Measurements from ENCODE around the gene ZNF613.
"Not testable (repeated sequence)": the region's sequence is repeated elsewhere in the genome, so short reads cannot be mapped to it uniquely, and the experiment has no call there.

Gene ZNF613

GRCh38 chr19:51915324-51915867, 11.9 kb upstream of the ZNF613 start:
- peaks cover 3% of the 10 kb centered on the region for H3K36me3 Mint-ChIP-seq (ENCODE audit: low read depth)
- H3K27ac Mint-ChIP-seq = no peak overlapping the region
- peaks cover 64% of the 10 kb centered on the region for H3K9me3 Mint-ChIP-seq
- H3K27me3 Mint-ChIP-seq (ENCODE audit: low read depth) = no peaks in the 10 kb centered on the region
- no peaks in the 10 kb centered on the region for H3K4me1 Mint-ChIP-seq (ENCODE audit: low read depth)
- H3K4me3 Mint-ChIP-seq = no peak overlapping the region

GRCh38 chr19:51916167-51916566, 11.1 kb upstream of the ZNF613 start:
- no peaks in the 10 kb centered on the region for H3K4me1 Mint-ChIP-seq (ENCODE audit: low read depth)
- H3K4me3 Mint-ChIP-seq = no peak overlapping the region
- H3K36me3 Mint-ChIP-seq (ENCODE audit: low read depth) = peaks cover 3% of the 10 kb centered on the region
- H3K27ac Mint-ChIP-seq = no peak overlapping the region
- H3K9me3 Mint-ChIP-seq = peaks cover 69% of the 10 kb centered on the region
- H3K27me3 Mint-ChIP-seq (ENCODE audit: low read depth) = no peaks in the 10 kb centered on the region

GRCh38 chr19:51919606-51920005, 7.7 kb upstream of the ZNF613 start:
- peaks cover 11% of the 10 kb centered on the region for H3K36me3 Mint-ChIP-seq (ENCODE audit: low read depth)
- no peak overlapping the region for H3K4me3 Mint-ChIP-seq
- H3K9me3 Mint-ChIP-seq = peaks cover 74% of the 10 kb centered on the region
- H3K27me3 Mint-ChIP-seq (ENCODE audit: low read depth) = no peaks in the 10 kb centered on the region
- H3K4me1 Mint-ChIP-seq (ENCODE audit: low read depth) = no peaks in the 10 kb centered on the region
- H3K27ac Mint-ChIP-seq = no peak overlapping the region

GRCh38 chr19:51921949-51922348, 5.3 kb upstream of the ZNF613 start:
- peaks cover 14% of the 10 kb centered on the region for H3K36me3 Mint-ChIP-seq (ENCODE audit: low read depth)

GRCh38 chr19:51926426-51926783, 867 bp upstream of the ZNF613 start:
- H3K27ac Mint-ChIP-seq = peak overlapping the region; percentile 92
- H3K4me1 Mint-ChIP-seq (ENCODE audit: low read depth) = peaks cover 17% of the 10 kb centered on the region
- H3K4me3 Mint-ChIP-seq = peak overlapping the region; percentile 99
- peaks cover 40% of the 10 kb centered on the region for H3K36me3 Mint-ChIP-seq (ENCODE audit: low read depth)
- H3K27me3 Mint-ChIP-seq (ENCODE audit: low read depth) = no peaks in the 10 kb centered on the region
- peaks cover 76% of the 10 kb centered on the region for H3K9me3 Mint-ChIP-seq

More at GRCh38 chr19:51921949-51922348, 5.3 kb upstream of the ZNF613 start:
- H3K27ac Mint-ChIP-seq = no peak overlapping the region
- peaks cover 5% of the 10 kb centered on the region for H3K4me1 Mint-ChIP-seq (ENCODE audit: low read depth)
- no peak overlapping the region for H3K4me3 Mint-ChIP-seq
- peaks cover 68% of the 10 kb centered on the region for H3K9me3 Mint-ChIP-seq
- no peaks in the 10 kb centered on the region for H3K27me3 Mint-ChIP-seq (ENCODE audit: low read depth)

- Mint-ChIP-seq H3K4me1 (ENCODE audit: low read depth) (peaks cover 17% of the 10 kb centered on the region), H3K9me3 (peaks cover 69% of the 10 kb centered on the region), H3K27me3 (ENCODE audit: low read depth) (no peaks in the 10 kb centered on the region), H3K27ac (peak overlapping the region; percentile 92), H3K36me3 (ENCODE audit: low read depth) (peaks cover 40% of the 10 kb centered on the region), H3K4me3 (peak overlapping the region; percentile 99)
These were observed 587 bp downstream of the ZNF613 start for GRCh38 chr19:51927859-51928258.

GRCh38 chr19:51931921-51932320, 4.6 kb downstream of the ZNF613 start:
- Mint-ChIP-seq H3K4me1 (ENCODE audit: low read depth) (peaks cover 12% of the 10 kb centered on the region), H3K27ac (no peak overlapping the region), H3K9me3 (peaks cover 60% of the 10 kb centered on the region), H3K36me3 (ENCODE audit: low read depth) (peaks cover 62% of the 10 kb centered on the region), H3K27me3 (ENCODE audit: low read depth) (no peaks in the 10 kb centered on the region), H3K4me3 (no peak overlapping the region)

GRCh38 chr19:51938936-51939335, 11.7 kb downstream of the ZNF613 start:
- peaks cover 83% of the 10 kb centered on the region for H3K36me3 Mint-ChIP-seq (ENCODE audit: low read depth)
- H3K27me3 Mint-ChIP-seq (ENCODE audit: low read depth) = no peaks in the 10 kb centered on the region
- no peak overlapping the region for H3K27ac Mint-ChIP-seq
- H3K4me1 Mint-ChIP-seq (ENCODE audit: low read depth) = no peaks in the 10 kb centered on the region
- H3K4me3 Mint-ChIP-seq = no peak overlapping the region
- H3K9me3 Mint-ChIP-seq = peaks cover 72% of the 10 kb centered on the region

GRCh38 chr19:51944798-51945552, 17.7 kb downstream of the ZNF613 start:
- Mint-ChIP-seq H3K4me1 (ENCODE audit: low read depth) (no peaks in the 10 kb centered on the region), H3K4me3 (no peak overlapping the region), H3K27me3 (ENCODE audit: low read depth) (no peaks in the 10 kb centered on the region), H3K27ac (no peak overlapping the region), H3K36me3 (ENCODE audit: low read depth) (peaks cover 71% of the 10 kb centered on the region), H3K9me3 (peaks cover 90% of the 10 kb centered on the region)

- peaks cover 92% of the 10 kb centered on the region for H3K9me3 Mint-ChIP-seq
- H3K4me3 Mint-ChIP-seq = no peak overlapping the region
- no peaks in the 10 kb centered on the region for H3K4me1 Mint-ChIP-seq (ENCODE audit: low read depth)
- peaks cover 56% of the 10 kb centered on the region for H3K36me3 Mint-ChIP-seq (ENCODE audit: low read depth)
- no peaks in the 10 kb centered on the region for H3K27me3 Mint-ChIP-seq (ENCODE audit: low read depth)
- no peak overlapping the region for H3K27ac Mint-ChIP-seq
These were observed 19.3 kb downstream of the ZNF613 start for GRCh38 chr19:51946602-51947001.

- Mint-ChIP-seq H3K27ac (no peak overlapping the region), H3K4me1 (ENCODE audit: low read depth) (no peaks in the 10 kb centered on the region), H3K36me3 (ENCODE audit: low read depth) (peaks cover 32% of the 10 kb centered on the region), H3K4me3 (no peak overlapping the region), H3K9me3 (peaks cover 79% of the 10 kb centered on the region), H3K27me3 (ENCODE audit: low read depth) (no peaks in the 10 kb centered on the region)
These were observed 21.7 kb downstream of the ZNF613 start for GRCh38 chr19:51948975-51949374.

GRCh38 chr19:51957846-51958245, 30.6 kb downstream of the ZNF613 start:
- not testable (repeated sequence) for H3K4me1 Mint-ChIP-seq (ENCODE audit: low read depth); H3K27ac Mint-ChIP-seq; H3K27me3 Mint-ChIP-seq (ENCODE audit: low read depth); H3K4me3 Mint-ChIP-seq
- H3K36me3 Mint-ChIP-seq (ENCODE audit: low read depth) = peaks cover 15% of the 10 kb centered on the region
- peaks cover 81% of the 10 kb centered on the region for H3K9me3 Mint-ChIP-seq

GRCh38 chr19:51959791-51960190, 32.5 kb downstream of the ZNF613 start:
- Mint-ChIP-seq H3K36me3 (ENCODE audit: low read depth) (peaks cover 26% of the 10 kb centered on the region), H3K4me3 (no peak overlapping the region), H3K27me3 (ENCODE audit: low read depth) (no peaks in the 10 kb centered on the region), H3K4me1 (ENCODE audit: low read depth) (no peaks in the 10 kb centered on the region), H3K27ac (no peak overlapping the region), H3K9me3 (peaks cover 89% of the 10 kb centered on the region)

GRCh38 chr19:51960621-51961233, 33.5 kb downstream of the ZNF613 start:
- not testable (repeated sequence) for H3K27me3 Mint-ChIP-seq (ENCODE audit: low read depth); H3K4me3 Mint-ChIP-seq; H3K27ac Mint-ChIP-seq; H3K4me1 Mint-ChIP-seq (ENCODE audit: low read depth)
- Mint-ChIP-seq H3K9me3 (peaks cover 90% of the 10 kb centered on the region), H3K36me3 (ENCODE audit: low read depth) (peaks cover 36% of the 10 kb centered on the region)

GRCh38 chr19:51965583-51965982, 38.3 kb downstream of the ZNF613 start:
- H3K4me1 Mint-ChIP-seq (ENCODE audit: low read depth) = no peaks in the 10 kb centered on the region
- H3K27me3 Mint-ChIP-seq (ENCODE audit: low read depth) = no peaks in the 10 kb centered on the region
- no peak overlapping the region for H3K27ac Mint-ChIP-seq
- no peak overlapping the region for H3K4me3 Mint-ChIP-seq
- peaks cover 64% of the 10 kb centered on the region for H3K36me3 Mint-ChIP-seq (ENCODE audit: low read depth)
- H3K9me3 Mint-ChIP-seq = peaks cover 79% of the 10 kb centered on the region

Data from T-helper 1 cell treated with Interleukin-12 subunit alpha and Interleukin-12 subunit beta and Interleukin-4 antibody, amounts not matched to agents 30 μg/mL and 1 μg/mL, for 36 hours (primary cell).